AG04449 (cell line): ENCODE data around the gene AK1.
A peak's percentile ranks its signal among the peaks of the same experiment; 100 is the strongest.

ENCODE experiments used
- CTCF ChIA-PET: fragments of 350-600 bp; formaldehyde crosslinking; extraction: SDS; loops from one replicate; lab custom pipeline; 2021; ENCODE audit warnings: antibody characterized with exemption; lab: Yijun Ruan, JAX
- POLR2A ChIA-PET: fragments of 400-600, 350-600 bp; formaldehyde crosslinking; extraction: SDS; loops from one replicate; lab custom pipeline; 2020; ENCODE audit warnings: antibody characterized with exemption, inconsistent platforms; lab: Yijun Ruan, JAX
- DNase-seq: peaks from one replicate; pipeline ENCODE4 v3.0.0-alpha.2; 2010; ENCODE audit warnings: low read depth, low spot score
- H3K4me3 ChIP-seq: 2 replicates; pipeline ENCODE4 v1.5.1; 2011; ENCODE audit warnings: low read depth, mild to moderate bottlenecking, control low read depth, low read length
- TF ChIP-seq, protein P1 (sequence below): IDR thresholded peaks from one replicate; pipeline ENCODE4 v1.5.1; 2011; ENCODE audit warnings: mild to moderate bottlenecking, moderate library complexity, low read length, control low read depth, inconsistent platforms; ENCODE audit not compliant: insufficient read depth; ENCODE audit errors: missing control alignments

AK1 gene

DNA sequence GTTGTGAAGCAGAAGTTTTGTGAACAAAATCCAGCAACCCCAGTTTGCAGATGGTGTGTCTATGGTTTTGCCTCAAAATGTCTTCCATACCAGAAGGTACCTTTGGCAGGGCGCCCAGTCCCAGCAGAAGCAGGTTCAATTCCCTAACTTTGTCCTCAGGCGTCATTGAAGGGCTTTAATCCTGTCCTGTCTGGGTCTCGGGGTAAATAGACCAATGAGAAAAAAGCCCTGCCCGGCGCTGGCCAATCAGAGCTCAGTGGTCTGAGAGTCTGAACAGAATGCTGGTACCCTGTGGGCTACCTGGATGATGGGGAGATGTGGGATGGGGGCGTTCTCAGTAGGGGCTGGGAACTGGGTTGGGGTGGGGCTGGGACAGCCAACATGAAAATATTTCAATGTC, 45.6 kb upstream of the AK1 start:
- POLR2A ChIA-PET: interaction anchor here (0.9 to 1.6 kb wide), 2 partner anchors 120 to 316 kb away, joined by 4 to 5 read pairs; no protein-coding TSS in a partner anchor
- no peak for DNase-seq
- H3K4me3 ChIP-seq: no peak overlapping the region
- TF ChIP-seq, protein P1, sequence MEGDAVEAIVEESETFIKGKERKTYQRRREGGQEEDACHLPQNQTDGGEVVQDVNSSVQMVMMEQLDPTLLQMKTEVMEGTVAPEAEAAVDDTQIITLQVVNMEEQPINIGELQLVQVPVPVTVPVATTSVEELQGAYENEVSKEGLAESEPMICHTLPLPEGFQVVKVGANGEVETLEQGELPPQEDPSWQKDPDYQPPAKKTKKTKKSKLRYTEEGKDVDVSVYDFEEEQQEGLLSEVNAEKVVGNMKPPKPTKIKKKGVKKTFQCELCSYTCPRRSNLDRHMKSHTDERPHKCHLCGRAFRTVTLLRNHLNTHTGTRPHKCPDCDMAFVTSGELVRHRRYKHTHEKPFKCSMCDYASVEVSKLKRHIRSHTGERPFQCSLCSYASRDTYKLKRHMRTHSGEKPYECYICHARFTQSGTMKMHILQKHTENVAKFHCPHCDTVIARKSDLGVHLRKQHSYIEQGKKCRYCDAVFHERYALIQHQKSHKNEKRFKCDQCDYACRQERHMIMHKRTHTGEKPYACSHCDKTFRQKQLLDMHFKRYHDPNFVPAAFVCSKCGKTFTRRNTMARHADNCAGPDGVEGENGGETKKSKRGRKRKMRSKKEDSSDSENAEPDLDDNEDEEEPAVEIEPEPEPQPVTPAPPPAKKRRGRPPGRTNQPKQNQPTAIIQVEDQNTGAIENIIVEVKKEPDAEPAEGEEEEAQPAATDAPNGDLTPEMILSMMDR: no peak
- CTCF ChIA-PET: interaction anchor here (0.8 to 6.4 kb wide), 13 partner anchors 23 to 428 kb away, joined by 3 to 119 read pairs (median 8); partner anchors contain the start of genes CDK9, ST6GALNAC6 and TOR2A

- ChIA-PET POLR2A (interaction anchor here (0.6 to 1.2 kb wide), 4 partner anchors 120 to 364 kb away, joined by 3 to 5 read pairs (median 3); partner anchors contain the start of gene CDK9), CTCF (interaction anchor here (0.6 to 6.4 kb wide), 69 partner anchors 9 to 956 kb away, joined by 3 to 119 read pairs (median 5); partner anchors contain the start of genes CDK9, ENG, PIP5KL1 and PTRH1)
- peak overlapping the region; percentile 40 for H3K4me3 ChIP-seq
- DNase-seq: no peak
- TF ChIP-seq, protein P1: peak; percentile 94
Measured at GRCh38 chr9:127921557-127922120, 44.2 kb upstream of the AK1 start.

GRCh38 chr9:127920794-127921193, 43.3 kb upstream of the AK1 start:
- no peak for DNase-seq
- no peak overlapping the region for H3K4me3 ChIP-seq
- ChIA-PET POLR2A (interaction anchor here (1.2 kb wide), 2 partner anchors 119 to 135 kb away, joined by 3 read pairs; partner anchors contain the start of gene CDK9), CTCF (interaction anchor here (0.6 to 6.4 kb wide), 73 partner anchors 8 to 955 kb away, joined by 3 to 119 read pairs (median 4); partner anchors contain the start of genes CDK9, ENG, PIP5KL1 and PTRH1)
- TF ChIP-seq, protein P1: no peak

DNA sequence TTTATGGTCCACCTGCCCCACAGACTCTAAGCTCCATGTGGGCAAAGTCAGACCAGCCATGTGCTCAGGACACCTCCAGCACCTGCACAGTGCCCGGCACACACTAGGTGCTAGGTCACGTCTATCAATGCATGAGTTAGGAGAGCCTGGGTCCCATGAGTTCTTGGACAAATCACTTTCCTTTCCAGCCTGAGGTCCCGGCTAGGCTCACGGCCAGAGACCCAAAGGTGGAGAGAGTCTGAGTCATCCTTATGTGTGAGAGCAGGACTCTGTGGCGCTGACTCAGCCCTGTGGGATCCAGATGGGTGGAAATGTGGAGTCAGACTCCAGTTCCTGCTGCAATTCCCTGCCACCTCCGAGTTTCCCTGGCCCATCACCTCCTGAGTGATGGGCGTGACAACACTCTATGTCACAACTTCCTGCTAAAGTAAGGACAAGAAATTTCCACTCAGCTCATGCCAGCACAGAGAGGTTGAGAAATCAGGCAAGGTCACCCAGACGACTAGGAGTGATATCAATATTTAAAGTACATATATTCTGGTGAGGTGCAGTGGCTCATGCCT, 41.9 kb upstream of the AK1 start:
- TF ChIP-seq, protein P1: no peak
- DNase-seq: peak; percentile 95
- H3K4me3 ChIP-seq: no peak overlapping the region
- ChIA-PET CTCF (interaction anchor here (1.0 to 5.9 kb wide), 16 partner anchors 11 to 704 kb away, joined by 3 to 119 read pairs (median 4); partner anchors contain the start of genes CDK9, PIP5KL1 and TOR2A), POLR2A (interaction anchor here (0.6 to 1.2 kb wide), 3 partner anchors 21 to 398 kb away, joined by 3 read pairs; no protein-coding TSS in a partner anchor)

GRCh38 chr9:127918183-127919107, 41.0 kb upstream of the AK1 start:
- ChIA-PET POLR2A (interaction anchor here (0.6 to 1.2 kb wide), 2 partner anchors 20 to 397 kb away, joined by 3 read pairs; no protein-coding TSS in a partner anchor), CTCF (interaction anchor here (0.6 to 5.9 kb wide), 12 partner anchors 24 to 347 kb away, joined by 3 to 119 read pairs (median 7); partner anchors contain the start of genes CDK9 and TOR2A)
- TF ChIP-seq, protein P1: no peak
- no peak overlapping the region for H3K4me3 ChIP-seq
- DNase-seq: no peak
